GM21360 (cell line): ENCODE data around the gene PHC2.
"Not testable (repeated sequence)": the region's sequence is repeated elsewhere in the genome, so short reads cannot be mapped to it uniquely, and the experiment has no call there.

Experiments used
- ATAC-seq: cut with Tn5 transposase; IDR thresholded peaks from one replicate; pipeline ENCODE4 v1.9.1; 2021; ENCODE audit warnings: mild to moderate bottlenecking, moderate library complexity; ENCODE audit not compliant: unreplicated experiment

The PHC2 gene

DNA sequence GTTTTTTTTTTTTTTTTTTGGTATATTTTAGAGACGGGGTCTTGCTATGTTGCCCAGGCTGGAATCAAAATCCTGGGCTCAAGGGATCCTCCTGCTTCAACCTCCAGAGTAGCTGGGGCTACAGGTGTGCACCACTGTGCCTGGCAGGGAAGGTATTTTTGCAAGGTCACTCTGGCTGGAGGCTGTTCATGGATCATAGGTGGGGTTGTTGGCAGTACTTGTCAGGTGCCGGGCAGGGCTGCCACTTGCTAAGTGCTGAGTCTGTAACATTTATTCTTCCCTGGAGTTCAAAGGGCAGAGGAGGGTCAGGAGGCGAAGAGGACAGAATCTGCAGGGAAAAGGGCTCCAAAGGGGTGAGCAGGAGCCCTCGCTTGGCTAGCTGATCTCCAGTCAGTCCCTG, 134.1 kb downstream of the PHC2 start:
- ATAC-seq = no peak

DNA sequence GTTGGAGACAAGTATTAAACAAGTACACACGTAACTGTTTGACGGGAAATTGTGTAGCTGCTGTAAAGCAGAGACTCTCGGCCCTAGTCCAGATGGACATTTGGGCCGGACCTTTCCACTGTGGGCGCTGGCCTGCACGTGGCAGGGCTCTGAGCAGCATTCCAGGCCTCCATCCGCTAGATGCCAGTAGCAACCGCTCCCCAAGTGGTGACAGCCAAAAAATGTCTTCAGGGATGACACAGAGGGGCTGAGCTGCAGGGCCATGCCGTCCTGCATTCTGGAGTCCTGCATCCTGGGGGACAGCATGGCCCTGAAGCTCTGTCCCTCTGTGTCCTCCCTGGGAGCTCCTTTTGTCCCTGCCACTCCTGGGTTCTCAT, 134.8 kb downstream of the PHC2 start:
- ATAC-seq = no peak

DNA sequence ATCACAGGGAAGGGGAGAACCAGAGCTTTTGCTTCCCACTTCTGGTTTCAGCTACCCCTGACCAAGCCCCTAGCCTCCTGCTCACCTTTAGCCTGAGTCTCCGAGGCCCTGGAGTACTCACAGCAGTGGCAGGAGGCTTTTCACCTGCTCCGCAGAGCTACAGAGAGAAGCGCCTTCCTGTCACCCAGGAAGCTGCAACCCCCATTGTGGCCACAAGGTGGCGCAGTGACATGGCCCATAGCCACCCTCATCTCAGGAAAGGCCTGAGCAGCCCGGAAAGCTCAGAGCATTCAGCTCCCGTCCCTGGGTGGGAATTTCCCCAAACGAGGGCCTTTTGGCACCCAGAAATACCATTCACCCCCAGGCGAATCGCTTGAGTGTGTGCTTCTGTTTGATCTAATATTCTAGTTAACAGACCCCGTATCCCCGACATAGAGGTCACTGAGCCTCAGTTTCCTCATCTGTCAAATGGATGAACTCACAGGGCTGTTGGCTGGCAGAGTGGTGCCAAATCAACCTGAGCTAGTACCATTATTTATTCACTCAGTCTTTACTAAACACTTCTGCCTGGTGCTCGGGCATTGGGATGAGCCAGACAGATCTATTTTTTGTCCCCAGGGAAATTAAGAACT, 135.3 kb downstream of the PHC2 start:
- peak; percentile 77 for ATAC-seq

DNA sequence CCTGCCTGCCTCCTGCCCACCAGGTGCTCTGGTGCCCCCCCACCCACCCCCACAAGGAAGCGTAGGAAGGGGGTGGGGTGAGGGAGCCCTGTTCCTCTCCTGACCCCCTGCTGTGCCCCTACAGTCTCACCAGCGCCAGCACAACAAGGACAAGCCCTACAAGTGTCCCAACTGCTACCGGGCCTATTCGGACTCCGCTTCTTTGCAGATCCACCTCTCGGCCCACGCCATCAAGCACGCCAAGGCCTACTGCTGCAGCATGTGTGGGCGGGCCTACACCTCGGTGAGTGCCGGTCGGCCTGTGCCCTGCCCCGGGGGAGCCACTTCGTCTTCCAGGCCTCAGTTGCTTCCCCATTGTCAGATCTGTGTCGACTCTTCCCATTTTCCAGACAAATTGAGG, 135.9 kb downstream of the PHC2 start:
- no peak for ATAC-seq

DNA sequence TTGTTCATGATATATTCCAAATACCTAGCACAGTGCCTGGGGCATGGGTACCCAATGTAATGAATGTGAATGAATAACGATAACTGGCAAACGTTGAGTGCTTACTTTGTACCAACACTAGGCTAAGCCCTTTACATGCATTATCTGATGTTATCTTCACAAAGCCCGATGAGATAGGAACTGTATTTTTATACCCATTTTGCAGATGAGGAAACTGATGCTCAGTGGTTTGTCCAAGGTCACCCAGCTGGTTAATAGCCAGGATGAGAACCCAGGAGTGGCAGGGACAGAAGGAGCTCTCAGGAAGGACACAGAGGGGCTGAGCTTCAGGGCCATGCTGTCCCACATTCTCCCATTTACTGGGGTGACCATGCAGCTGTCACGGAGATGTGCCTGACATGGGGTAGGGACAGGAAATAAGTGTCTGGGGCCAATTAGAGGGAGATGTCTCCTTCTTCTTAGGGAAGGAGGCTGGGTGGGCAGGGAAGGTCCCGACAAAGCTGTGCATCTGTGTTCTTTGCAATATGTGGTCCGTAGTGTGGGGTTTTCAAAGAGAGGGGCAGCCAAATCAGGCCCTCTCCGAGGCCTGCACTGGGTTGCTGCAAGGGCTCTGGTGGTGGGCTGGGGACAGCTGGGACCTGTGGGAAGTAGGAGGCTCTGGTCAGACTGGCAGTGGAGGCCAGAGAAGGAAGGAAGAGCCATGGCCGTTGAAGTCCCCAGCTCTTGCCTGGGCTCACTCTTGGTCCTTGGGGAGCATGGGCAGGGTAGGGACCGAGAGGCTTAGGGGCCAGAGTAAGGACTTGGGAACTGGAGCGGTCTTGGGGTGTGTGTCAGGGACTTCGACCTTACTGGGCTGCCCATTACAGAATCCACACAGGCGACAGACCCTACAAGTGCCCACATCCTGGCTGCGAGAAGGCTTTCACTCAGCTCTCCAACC, 136.6 kb downstream of the PHC2 start:
- no peak for ATAC-seq

DNA sequence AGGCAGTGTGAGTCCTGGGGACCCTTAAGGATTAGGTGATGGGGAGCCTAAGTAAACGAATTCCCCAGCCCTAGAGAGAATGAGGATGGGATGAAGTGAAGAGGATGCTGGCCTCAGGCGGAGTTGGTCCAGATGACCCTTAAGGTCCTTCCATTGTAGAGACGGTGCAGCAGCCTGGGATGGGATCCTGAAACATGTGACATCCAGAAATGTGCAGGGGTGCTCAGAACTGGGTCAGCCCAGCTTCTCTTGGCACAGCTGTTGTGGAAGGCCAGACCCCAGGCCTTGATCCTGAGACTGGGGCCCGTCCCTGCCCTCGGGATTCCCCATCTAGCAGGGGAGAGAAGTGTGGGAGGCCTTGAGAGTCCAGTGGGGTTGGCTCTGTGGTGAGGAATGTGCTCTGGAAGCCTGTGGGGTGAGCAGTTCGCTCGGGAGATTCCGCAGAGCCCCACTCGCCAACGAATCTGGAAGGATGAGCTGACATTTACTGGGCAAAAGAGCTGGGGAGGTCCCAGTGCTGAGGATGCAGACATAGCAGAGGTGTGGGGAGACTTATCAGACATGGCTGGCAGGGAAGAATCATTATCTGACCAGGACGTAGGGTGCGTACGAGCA, 138.1 kb downstream of the PHC2 start:
- ATAC-seq = no peak

DNA sequence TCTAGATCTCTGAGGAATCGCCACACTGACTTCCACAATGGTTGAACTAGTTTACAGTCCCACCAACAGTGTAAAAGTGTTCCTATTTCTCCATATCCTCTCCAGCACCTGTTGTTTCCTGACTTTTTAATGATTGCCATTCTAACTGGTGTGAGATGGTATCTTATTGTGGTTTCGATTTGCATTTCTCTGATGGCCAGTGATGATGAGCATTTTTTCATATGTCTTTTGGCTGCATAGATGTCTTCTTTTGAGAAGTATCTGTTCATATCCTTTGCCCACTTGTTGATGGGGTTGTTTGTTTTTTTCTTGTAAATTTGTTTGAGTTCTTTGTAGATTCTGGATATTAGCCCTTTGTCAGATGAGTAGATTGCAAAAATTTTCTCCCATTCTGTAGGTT, 140.3 kb downstream of the PHC2 start:
- not testable (repeated sequence) for ATAC-seq

DNA sequence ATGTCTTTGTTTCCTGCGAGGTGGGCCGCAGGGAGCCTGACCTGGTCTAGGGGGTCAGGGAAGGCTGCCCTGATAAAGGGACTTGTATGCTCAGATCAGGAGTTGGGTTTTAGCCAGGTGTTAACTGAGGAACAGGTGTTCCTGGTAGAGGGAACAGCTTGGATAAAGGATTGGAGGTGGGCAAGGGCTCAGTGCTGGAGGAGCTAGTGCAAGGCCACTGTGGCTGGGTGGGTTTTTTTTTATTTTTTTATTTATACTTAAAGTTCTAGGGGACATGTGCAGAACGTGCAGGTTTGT, 141.1 kb downstream of the PHC2 start:
- ATAC-seq = no peak

DNA sequence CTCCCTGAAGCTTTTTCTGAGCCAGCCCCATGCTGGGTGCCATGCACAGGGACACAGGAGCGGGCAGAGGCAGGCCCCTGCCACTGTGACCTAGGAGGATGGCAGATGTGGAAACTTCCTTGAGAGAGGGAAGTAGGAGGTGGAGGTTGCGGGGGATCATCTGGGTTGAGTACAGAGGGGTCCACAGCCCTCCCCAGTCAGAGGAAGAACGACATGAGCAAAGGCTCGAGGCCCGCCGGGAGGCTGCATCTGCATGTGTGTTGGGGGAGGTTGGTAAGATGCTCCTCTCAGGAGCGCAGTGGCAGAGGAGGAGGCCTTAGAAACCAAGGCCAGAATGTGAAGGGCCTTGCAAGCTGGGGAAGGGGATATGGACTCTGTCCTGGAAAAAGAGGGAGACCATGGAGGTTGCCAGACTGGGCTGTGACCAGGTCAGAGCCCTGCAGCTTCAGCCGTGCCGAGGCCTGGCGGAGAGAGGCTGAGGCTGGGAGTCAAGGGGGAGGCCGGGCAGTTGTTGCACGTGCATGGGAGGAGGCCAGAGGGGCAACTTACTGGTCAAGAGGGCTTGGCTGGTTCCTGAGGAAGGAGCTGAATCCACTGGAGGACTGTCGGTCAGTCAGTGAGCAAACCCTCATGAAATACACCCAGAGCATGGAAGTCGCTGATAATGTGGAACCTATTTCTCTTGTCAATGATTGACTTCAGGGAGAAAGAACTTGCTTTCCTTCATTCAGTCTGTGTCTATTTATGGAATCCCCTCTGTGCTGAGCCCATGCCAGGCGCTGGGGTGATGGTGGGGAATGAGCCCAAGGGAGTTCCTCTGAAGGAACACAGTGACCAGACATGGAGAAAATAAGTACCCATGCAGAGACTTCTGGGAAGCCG, 141.7 kb downstream of the PHC2 start:
- no peak for ATAC-seq

DNA sequence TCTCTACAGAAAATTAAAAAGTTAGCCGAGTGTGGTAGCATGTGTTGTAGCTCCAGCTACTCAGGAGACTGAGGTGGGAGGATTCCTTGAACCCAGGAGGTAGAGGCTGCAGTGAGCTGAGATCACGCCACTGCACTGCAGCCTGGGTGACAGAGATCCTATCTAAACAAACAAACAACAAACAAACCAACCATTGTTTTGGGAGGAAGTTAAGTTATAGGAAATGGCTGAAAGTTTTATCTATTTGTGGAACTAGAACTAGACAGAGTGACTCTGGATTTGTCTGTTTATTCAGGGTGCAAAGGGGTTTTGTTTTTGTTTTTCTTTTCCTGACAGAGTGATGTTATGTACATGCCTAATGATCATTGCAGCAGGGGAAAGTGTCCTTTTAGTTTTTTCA, 143.6 kb downstream of the PHC2 start:
- ATAC-seq = no peak

DNA sequence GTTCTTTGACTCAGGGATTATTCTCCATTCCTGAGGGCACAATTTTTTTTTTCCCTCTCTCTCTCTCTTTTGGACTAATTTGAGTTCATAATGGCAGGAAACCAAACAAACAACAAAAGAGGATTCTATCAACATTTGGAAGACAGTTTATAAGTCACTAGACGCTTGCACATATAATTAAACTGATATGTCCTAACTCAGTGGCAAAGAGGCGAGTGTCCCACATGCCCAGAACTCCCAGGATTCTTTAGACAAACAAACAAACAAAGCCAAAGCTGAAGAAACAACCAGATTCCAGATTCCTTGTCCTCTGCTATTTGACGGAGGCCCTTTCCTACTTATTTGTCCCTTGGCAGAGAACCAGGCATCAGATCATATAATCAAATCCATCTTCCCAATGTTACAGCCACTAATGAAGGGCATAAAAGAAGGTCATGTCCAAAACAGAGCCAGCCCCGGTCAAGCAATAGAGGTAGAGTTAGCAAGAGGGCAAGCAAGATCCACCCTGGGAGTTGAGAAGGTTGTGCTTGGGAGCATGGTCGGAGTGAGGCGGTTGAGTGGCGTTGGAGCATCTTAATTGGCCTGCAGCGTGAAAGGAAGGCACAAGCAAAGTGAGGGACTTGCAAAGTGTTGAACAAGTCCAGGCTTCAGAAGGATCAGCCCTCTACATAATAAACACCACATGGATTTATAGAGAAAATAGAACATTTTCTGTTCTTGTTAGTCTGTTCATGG, 144.3 kb downstream of the PHC2 start:
- no peak for ATAC-seq

DNA sequence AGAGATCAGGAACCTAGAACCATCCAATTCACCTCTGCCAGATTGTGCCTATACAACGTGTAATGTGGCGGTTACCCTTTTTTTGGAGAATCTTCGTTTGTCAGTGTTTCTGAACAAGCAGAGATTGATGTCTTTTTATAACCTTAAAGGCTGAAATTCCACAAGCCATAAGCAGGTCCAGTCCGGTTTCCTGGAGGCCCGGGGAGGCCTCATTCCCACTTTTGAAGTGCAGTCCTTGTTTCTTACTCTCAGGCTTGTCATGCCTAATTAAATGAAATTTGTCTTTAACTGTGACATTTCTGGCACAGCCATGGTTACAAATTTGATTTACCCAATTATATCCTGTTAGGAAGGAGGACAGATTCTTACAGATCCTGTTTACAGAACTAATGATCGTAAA, 146.8 kb downstream of the PHC2 start:
- no peak for ATAC-seq

DNA sequence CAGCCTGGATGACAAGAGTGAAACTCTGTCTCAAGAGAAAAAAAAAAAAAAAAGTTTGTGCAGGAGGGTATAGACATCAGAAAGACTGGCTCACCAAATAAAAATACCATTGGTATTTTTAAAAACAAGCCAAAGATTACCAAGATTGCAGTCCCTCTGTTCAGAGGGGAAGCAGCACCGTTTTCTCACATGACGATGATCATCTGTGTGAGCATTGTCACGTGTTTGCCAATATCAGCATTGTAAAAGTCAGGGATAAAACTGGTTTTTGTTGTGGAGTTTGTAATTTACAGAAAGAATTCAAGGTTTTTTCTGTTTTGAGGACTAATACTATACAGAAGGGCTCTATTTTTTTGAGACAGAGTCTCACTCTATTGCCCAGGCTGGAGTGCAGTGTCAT, 148.1 kb downstream of the PHC2 start:
- no peak for ATAC-seq

DNA sequence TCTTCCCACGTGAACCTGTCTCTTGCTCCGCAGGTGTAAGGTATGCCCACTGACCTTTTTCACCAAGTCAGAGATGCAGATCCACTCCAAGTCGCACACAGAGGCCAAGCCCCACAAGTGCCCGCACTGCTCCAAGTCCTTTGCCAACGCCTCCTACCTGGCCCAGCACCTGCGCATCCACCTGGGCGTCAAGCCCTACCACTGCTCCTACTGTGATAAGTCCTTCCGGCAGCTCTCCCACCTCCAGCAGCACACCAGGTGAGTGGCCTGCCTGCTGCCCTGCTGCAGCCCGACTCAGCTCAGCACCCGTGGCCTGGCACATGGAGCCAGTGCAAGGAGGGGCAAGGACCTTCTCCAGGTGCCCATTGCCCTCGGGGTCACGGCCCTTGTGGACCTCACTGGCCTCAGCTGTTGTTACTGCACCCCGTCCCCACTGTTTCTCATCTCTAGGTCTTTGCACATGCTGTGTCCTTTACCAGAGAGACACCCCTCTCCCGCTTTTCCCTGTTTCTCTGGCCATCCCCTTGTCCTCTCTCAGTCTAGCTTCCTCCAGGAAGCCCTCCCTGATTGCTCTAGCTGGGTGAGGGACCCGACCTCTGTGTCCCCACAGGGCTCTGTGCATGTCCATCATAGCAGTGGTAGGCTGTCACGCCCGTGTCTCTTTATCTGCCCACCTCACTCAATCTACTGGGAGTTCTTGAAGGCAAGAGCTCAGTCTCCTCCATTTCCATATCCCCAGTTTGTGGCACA, 149.2 kb downstream of the PHC2 start:
- ATAC-seq = no peak

DNA sequence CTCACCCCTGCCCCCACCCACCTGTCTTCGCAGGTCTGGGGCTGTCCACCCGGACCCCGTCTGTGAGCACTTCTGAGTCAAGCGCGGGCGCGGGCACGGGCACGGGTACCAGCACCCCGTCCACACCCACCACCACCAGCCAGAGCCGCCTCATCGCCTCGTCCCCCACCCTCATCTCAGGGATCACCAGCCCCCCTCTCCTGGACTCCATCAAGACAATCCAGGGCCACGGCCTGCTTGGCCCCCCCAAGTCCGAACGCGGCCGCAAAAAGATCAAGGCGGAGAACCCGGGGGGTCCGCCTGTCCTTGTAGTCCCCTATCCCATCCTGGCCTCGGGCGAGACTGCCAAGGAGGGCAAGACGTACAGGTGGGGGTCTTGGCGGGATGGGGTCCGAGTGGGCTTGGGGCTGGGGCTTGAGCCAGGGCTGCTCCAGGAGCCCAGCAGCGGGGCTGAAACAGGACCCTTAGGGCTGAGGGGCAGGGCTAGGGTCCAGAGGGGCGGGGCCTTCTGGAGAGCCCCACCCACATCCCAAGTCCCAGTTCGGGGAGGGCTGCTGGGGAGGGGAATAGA, 150.7 kb downstream of the PHC2 start:
- no peak for ATAC-seq

DNA sequence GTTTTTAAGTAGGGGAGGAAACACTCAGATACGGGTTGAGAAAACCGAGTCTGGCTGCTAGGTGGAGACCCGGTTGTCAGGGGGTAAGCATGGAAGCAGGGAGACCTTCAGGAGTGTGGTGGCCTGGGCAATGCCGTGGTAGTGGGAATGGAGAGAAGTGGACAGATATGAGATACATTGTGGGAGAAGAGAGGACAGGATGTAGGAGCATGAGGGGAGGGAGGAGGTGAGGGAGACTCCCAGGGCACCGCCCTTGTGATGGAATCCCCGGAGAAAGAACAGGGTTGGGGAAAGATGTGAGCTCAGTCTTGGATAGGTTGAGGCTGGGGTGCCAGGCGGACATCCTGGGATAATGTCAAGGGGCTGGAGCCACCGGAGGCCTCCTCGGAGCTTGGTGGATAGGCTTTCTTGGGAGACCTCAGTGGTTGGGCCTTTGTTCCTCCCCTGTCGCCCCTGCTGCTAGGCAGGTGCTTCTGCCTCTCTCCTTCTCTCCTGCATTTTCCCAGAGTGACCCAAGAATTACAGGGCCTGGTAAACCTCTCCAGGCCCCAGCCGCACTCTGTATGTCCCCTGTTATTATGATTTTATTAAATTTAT, 153.3 kb downstream of the PHC2 start:
- ATAC-seq = no peak

DNA sequence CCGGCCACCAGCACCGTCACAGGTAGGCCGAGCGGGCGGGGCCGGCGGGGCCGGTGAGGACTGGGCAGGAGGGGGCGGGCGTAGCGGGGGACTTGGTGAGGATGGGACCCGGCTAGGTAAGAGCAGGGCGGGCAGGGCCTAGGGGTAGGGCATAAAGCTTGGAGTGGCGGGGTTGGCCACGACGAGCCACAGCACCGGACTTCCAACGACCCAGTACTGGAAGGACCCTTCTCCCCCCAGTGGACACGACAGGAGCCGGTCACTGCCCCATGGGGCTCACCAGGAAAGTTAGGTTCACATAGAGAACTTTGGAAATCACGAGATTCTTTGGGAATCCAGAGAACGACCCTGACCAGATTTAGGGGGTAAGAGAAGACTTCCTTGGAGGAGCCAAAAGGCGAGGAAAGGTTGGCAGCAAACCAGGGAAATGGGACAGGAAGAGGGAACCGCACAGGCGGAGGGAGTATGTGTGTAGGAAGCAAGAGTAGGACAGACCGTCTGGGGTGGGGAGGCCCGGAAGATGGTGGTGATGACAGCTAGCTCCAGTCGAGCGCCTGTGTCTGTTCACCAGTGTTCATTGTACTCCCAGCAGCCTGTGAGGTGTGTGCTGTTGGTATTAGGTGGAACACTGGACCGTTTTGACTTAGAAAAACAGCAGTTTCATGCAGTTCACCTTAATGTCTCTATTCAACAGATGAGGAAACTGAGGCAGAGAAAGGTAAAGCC, 154.2 kb downstream of the PHC2 start:
- no peak for ATAC-seq
